ENCODE measurements around the gene NDUFV3. TPM values are rescaled to one million over a fixed set of nuclear protein-coding genes. Genes with fewer than 3 reads are reported as not detected.
"Not testable (repeated sequence)": the region's sequence is repeated elsewhere in the genome, so short reads cannot be mapped to it uniquely, and the experiment has no call there.

The NDUFV3 gene
- polyA plus RNA-seq, 1 of the 3 experiments (the other 2 are of a cell fraction), result 32.9 TPM

GRCh38 chr21:42932378-42933136 lies 39.4 kb downstream of the NDUFV3 start:
- WGBS (ENCODE audit: low lambda C conversion rate), result 95% methylated on average over 6 of the region's 16 CpGs
- H3K4me1 ChIP-seq (ENCODE audit: control insufficient read depth in 1 of 2, insufficient read depth in 2 of 2, low read depth in 1 of 2, low read length in 1 of 2); CTCF ChIA-PET; H4K20me1 ChIP-seq (ENCODE audit: insufficient read depth); H3K9ac ChIP-seq; H3K27ac ChIP-seq (ENCODE audit: low read depth in 2 of 2, low read length in 1 of 2); H3F3A ChIP-seq (replicated peaks; ENCODE audit: insufficient read depth); H3K9me2 ChIP-seq; H2AFZ ChIP-seq (ENCODE audit: low read depth); H3K4me3 ChIP-seq (ENCODE audit: low read depth in 2 of 2, low read length in 1 of 2); H3K27me3 ChIP-seq (ENCODE audit: insufficient read depth); H3K36me3 ChIP-seq (replicated peaks in 1 of 2; ENCODE audit: control insufficient read depth in 1 of 2, insufficient read depth in 2 of 2, low read length in 1 of 2); POLR2A ChIA-PET; DNase-seq; H3K79me2 ChIP-seq (ENCODE audit: insufficient read depth); H3K9me3 ChIP-seq; H3K4me2 ChIP-seq: not testable (repeated sequence)

DNA sequence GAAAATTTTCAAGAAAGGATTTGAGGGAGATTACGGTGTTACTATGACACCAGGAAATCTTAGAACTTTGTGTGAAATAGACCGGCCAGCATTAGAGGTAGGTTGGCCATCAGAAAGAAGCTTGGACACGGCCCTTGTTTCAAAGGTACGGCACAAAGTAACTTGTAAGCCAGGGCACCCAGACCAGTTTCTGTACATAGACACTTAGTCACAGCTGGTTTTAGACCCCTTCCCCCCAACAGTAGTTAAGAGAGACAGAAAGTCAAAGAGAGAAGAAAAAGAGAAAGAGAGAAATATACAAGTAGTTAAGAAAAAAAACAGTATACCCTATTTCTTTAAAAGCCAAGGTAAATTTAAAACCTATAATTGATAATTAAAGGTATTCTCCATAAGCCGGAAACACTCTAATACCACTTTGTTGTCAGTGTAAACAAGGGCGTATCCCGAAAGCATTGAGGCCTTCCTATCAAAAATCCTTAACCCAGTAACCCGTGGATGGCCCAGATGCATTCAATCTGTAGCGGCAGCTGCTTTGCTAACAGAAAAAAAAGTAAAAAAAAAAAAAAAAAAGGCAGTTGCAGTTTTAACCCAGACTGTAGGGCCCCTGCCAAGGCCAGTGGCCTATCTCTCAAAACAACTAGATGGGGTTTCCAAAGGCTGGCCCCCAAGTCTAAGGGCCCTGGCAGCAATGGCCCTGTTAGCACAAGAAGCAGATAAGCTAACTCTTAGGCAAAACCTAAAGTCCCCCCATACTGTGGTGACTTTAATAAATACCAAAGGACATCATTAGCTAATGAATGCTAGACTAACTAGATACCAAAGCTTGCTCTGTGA lies 40.2 kb downstream of the NDUFV3 start:
- H4K20me1 ChIP-seq (ENCODE audit: insufficient read depth); H3K4me2 ChIP-seq; H3K4me3 ChIP-seq (ENCODE audit: low read depth in 2 of 2, low read length in 1 of 2); H3K9me3 ChIP-seq; H3K27me3 ChIP-seq (ENCODE audit: insufficient read depth); H2AFZ ChIP-seq (ENCODE audit: low read depth); POLR2A ChIA-PET; H3K9ac ChIP-seq; DNase-seq; H3K79me2 ChIP-seq (ENCODE audit: insufficient read depth); H3K27ac ChIP-seq (ENCODE audit: low read depth in 2 of 2, low read length in 1 of 2); H3K9me2 ChIP-seq; H3K4me1 ChIP-seq (ENCODE audit: control insufficient read depth in 1 of 2, insufficient read depth in 2 of 2, low read depth in 1 of 2, low read length in 1 of 2); H3K36me3 ChIP-seq (replicated peaks in 1 of 2; ENCODE audit: control insufficient read depth in 1 of 2, insufficient read depth in 2 of 2, low read length in 1 of 2); H3F3A ChIP-seq (replicated peaks; ENCODE audit: insufficient read depth): not testable (repeated sequence)
- WGBS (ENCODE audit: low lambda C conversion rate), result 93% methylated on average over 9 of the region's 9 CpGs
- CTCF ChIA-PET, result interaction anchor here (1.1 kb wide), 1 partner anchor 33 kb away, joined by 3 read pairs; no protein-coding TSS in a partner anchor

GRCh38 chr21:42933973-42934372 lies 40.9 kb downstream of the NDUFV3 start:
- H3K36me3 ChIP-seq (replicated peaks in 1 of 2; ENCODE audit: control insufficient read depth in 1 of 2, insufficient read depth in 2 of 2, low read length in 1 of 2); H3K9me2 ChIP-seq; H3K79me2 ChIP-seq (ENCODE audit: insufficient read depth); H3K4me1 ChIP-seq (ENCODE audit: control insufficient read depth in 1 of 2, insufficient read depth in 2 of 2, low read depth in 1 of 2, low read length in 1 of 2); H3K4me2 ChIP-seq; H3K4me3 ChIP-seq (ENCODE audit: low read depth in 2 of 2, low read length in 1 of 2); H3K9ac ChIP-seq; H4K20me1 ChIP-seq (ENCODE audit: insufficient read depth); H3K27ac ChIP-seq (ENCODE audit: low read depth in 2 of 2, low read length in 1 of 2); H3K9me3 ChIP-seq; DNase-seq; H3F3A ChIP-seq (replicated peaks; ENCODE audit: insufficient read depth); H2AFZ ChIP-seq (ENCODE audit: low read depth); H3K27me3 ChIP-seq (ENCODE audit: insufficient read depth); POLR2A ChIA-PET: not testable (repeated sequence)
- CTCF ChIA-PET, result interaction anchor here (1.1 kb wide), 1 partner anchor 32 kb away, joined by 3 read pairs; no protein-coding TSS in a partner anchor
- 89% methylated on average over 11 of the region's 12 CpGs for WGBS (ENCODE audit: low lambda C conversion rate)

DNA sequence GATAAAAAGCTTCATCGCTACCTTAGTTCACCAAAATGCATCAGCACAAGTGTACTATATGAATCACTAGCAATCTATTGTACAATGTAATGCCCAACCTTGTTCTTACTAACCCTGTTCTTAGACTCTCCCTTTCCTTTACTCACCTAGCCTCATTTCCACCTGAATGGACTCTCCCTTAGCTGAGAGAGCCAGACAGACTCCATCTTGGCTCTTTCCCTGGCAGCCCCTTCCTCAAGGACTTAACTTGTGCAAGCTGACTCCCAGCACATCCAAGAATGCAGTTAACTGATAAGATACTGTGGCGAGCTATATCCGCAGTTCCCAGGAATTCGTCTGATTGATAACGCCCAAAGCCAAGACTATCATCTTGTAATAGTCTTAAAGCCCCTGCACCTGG lies 43.3 kb downstream of the NDUFV3 start:
- H3K9ac ChIP-seq; H3K27me3 ChIP-seq (ENCODE audit: insufficient read depth); H4K20me1 ChIP-seq (ENCODE audit: insufficient read depth); H3K4me1 ChIP-seq (ENCODE audit: control insufficient read depth in 1 of 2, insufficient read depth in 2 of 2, low read depth in 1 of 2, low read length in 1 of 2); POLR2A ChIA-PET; H3K79me2 ChIP-seq (ENCODE audit: insufficient read depth); H3K9me3 ChIP-seq; H3K4me3 ChIP-seq (ENCODE audit: low read depth in 2 of 2, low read length in 1 of 2); H2AFZ ChIP-seq (ENCODE audit: low read depth); H3K27ac ChIP-seq (ENCODE audit: low read depth in 2 of 2, low read length in 1 of 2); H3K36me3 ChIP-seq (replicated peaks in 1 of 2; ENCODE audit: control insufficient read depth in 1 of 2, insufficient read depth in 2 of 2, low read length in 1 of 2); H3K4me2 ChIP-seq; DNase-seq; H3K9me2 ChIP-seq; CTCF ChIA-PET: not testable (repeated sequence)
- peaks cover 10% of the 10 kb centered on the region for H3F3A ChIP-seq (replicated peaks; ENCODE audit: insufficient read depth)
- WGBS (ENCODE audit: low lambda C conversion rate), result 99% methylated on average over 5 of the region's 5 CpGs

DNA sequence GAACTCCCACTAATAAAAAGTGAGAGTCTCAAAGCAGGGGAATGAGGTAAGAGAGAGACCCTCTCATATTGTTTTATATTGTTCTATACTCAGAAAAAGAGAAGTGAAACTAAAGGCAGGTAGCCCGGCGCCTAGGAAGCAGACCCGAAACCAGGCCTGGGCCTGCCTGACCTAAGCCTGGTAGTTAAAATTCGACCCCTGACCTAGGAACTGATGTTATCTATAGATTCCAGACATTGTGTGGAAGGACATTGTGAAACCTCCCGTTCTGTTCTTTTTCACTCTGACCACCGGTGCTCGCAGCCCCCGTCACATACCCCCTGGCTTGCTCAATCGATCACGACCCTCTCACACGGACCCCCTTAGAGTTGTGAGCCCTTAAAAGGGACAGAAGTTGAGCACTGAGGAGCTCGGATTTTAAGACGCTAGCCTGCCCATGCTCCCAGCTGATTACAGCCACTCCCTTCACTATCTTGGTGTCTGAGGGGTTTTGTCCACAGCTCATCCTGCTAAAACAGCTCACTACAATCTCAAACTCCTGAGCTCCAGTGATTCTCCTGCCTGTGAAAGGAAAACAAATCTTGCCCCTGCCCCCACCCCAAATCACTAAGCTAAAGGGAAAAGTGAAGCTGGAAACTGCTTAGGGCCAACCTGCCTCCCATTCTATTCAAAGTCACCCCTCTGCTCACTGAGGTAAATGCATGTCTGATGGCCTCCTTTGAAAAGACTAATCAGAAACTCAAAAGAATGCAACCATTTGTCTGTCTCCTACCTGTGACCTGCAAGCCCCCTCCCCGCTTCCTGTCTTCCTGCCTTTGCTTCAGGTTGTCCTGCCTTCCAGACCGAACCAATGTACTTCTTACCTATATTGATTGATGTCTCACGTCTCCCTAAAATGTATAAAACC lies 44.2 kb downstream of the NDUFV3 start:
- H3K27me3 ChIP-seq (ENCODE audit: insufficient read depth); H3K4me2 ChIP-seq; H3K9me3 ChIP-seq; H4K20me1 ChIP-seq (ENCODE audit: insufficient read depth); H3K4me3 ChIP-seq (ENCODE audit: low read depth in 2 of 2, low read length in 1 of 2); H2AFZ ChIP-seq (ENCODE audit: low read depth); H3K27ac ChIP-seq (ENCODE audit: low read depth in 2 of 2, low read length in 1 of 2); H3K79me2 ChIP-seq (ENCODE audit: insufficient read depth); H3K9ac ChIP-seq; DNase-seq; H3K36me3 ChIP-seq (replicated peaks in 1 of 2; ENCODE audit: control insufficient read depth in 1 of 2, insufficient read depth in 2 of 2, low read length in 1 of 2); H3K9me2 ChIP-seq; CTCF ChIA-PET; POLR2A ChIA-PET; H3K4me1 ChIP-seq (ENCODE audit: control insufficient read depth in 1 of 2, insufficient read depth in 2 of 2, low read depth in 1 of 2, low read length in 1 of 2): not testable (repeated sequence)
- WGBS (ENCODE audit: low lambda C conversion rate), result 80% methylated on average over 16 of the region's 16 CpGs
- H3F3A ChIP-seq (replicated peaks; ENCODE audit: insufficient read depth), result peaks cover 10% of the 10 kb centered on the region

Measured in SK-N-SH (cell line).